HG03565 (cell line): Measurements from ENCODE around the gene HSPA12A.

Source experiments
- ATAC-seq: cut with Tn5 transposase; IDR thresholded peaks from one replicate; pipeline ENCODE4 v1.9.1; 2021; ENCODE audit warnings: mild to moderate bottlenecking, moderate library complexity; ENCODE audit not compliant: unreplicated experiment

Gene HSPA12A

DNA sequence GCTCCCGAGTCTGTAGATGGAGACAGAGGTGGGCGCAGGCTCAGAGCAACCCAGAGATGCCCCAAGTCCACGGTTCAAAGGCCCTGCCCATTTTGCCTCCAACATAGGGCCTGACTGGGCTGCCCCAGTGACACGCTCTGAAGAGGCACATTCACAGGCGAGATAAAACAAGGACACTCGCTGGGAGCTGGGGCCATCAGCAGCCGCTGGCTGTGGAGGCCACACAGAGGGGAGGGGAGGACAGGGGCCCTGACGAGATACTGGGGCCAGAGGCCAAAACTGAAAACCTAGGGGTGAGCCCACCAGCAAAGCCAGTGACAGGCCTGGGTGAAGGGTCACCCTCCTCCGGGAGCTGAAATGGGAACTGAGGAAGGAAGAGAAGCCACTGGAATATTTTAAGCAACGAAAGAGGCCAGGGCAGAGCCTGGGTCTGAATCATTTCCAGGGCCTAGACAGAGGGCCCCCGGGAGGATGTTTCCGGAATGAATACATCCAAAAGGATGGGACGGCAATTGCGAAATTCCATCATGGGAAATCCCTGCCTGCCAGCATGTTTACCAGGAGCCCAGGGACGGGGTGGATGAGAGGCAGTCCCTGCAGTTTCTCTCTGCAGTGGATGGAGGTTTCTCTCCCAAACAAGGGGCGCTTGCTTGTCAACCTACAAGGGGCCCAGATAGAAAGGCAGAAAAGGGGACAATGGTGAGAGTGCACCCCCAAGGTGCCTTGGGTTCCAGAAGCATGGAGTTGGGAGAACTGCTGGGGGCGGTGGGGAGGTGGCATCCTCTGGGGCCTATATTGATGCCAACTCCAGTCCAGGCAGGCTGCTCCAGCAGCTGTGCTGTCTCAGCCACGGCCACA, 29.0 kb upstream of the HSPA12A start:
- no peak for ATAC-seq

GRCh38 chr10:116770281-116770680, 27.9 kb upstream of the HSPA12A start:
- no peak for ATAC-seq

- no peak for ATAC-seq
Measured at GRCh38 chr10:116769791-116770190, 27.4 kb upstream of the HSPA12A start.

DNA sequence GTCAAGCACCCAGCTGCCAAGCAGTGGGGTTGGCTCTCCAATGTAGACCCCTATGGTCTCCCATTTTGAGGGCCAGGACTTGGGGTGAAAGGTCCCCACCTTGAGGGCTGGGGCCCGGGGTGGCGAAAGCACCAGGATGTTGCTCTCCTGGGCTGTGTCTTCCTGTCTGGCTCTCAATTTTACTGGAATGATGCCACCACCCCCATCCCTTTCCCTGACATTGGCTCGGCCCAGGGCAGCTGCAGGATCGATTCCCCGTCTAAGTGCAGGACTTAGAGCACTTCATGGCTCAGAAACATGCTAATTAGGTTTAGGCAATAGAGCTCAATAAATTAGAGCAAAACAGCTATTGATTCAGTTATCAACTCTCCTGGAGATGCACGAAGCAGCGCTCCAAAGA, 27.0 kb upstream of the HSPA12A start:
- no peak for ATAC-seq

- no peak for ATAC-seq
Measured at GRCh38 chr10:116768786-116769185, 26.4 kb upstream of the HSPA12A start.

- ATAC-seq: no peak
Measured at GRCh38 chr10:116766837-116767634, 24.7 kb upstream of the HSPA12A start.

GRCh38 chr10:116766241-116766827, 24.0 kb upstream of the HSPA12A start:
- no peak for ATAC-seq

DNA sequence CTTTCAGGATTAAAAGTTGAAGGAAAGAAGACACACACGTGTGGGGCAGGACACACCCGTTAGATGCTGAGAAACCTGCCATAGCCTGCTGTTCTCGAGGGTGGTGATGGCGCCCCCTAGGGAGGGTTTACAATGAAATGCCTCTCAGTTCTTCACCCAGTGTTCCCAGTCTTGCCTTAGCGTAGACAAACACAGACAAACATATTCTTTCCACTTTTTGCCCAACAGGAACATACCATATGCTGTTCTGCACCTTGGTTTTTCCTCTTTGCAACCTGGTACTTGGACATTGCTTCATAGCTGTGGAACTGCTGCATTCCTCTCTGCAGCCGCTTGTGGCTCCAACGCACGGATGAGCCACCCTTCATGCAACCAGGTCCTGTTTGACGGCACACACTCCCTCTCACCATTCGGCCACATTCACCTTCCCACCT, 23.3 kb upstream of the HSPA12A start:
- no peak for ATAC-seq

DNA sequence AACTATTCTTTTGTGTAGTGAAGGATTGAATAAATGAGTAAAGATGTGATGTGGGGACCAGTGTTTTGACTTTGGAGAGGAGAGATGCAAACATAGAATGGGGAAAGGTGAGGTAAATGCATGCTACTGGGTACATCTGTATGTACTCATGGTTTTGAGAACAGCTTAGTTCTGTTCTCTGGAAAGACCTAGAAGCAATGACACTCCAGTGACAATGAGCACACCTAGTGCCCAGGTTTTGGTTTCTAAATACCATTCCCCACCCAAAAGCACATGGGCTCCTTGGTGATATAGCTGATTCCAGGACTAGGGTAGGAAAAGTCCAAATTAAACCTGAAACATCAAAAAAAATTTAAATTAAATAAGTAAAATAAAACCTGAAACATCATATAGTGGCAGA, 22.6 kb upstream of the HSPA12A start:
- no peak for ATAC-seq

DNA sequence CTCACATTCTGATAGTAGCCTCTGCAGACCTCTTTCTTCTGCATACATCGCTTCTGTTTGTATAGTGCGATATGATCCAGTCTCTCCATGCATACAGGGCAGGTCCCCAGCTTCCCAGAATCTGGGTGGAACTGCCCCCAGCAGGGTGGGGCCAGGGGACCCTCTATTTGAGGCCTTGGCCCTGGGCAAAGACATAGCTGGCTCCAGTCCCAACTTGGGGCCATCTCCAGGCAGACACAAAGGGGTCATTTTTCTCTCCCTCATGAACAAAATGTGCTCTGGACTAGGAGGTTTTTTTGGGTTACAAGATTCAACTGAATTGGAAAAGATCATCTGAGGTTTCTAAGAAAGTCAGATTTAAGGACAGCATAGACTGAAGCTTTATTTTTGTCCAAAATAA, 21.1 kb upstream of the HSPA12A start:
- ATAC-seq: no peak

DNA sequence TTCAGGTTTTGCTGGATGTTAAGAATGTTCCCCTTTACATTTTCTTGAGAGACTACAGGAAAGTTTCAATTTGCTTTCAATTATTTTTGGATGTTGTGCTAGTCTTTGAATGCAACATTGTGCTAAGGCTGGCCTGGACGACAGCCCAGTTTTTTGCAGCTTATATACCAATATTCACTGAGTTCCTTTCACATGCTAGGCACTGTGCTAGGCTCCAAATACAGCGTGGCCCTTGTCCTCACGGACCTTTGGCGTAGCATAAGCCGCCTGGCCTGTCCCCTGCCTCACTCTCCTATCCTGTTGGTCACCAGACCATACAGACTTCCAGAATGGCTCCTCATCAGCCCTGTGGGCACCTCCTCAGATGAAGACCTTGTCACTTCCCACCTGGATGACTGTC, 19.5 kb upstream of the HSPA12A start:
- no peak for ATAC-seq

- ATAC-seq: no peak
Measured at GRCh38 chr10:116760919-116761318, 18.6 kb upstream of the HSPA12A start.

DNA sequence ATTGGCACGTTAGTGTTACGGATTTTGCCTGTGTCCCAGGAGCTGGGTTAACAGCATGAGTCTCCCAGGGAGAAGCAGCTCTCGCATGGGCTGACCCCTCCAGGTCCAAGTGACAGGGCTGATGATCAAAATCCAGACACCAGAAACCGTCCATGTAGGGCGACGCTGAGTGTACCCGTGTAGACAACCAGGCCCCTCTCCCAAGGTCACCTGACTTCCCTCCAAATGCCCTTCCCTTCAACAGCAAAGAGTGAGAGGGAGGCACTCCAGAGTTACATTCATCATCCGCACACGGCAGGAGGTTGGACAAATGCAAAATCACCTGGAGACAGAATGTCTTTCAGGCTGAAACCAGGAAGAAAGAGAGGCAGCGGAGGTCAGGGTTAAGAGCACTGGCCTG, 14.9 kb upstream of the HSPA12A start:
- no peak for ATAC-seq

- no peak for ATAC-seq
Measured at GRCh38 chr10:116756277-116756676, 13.9 kb upstream of the HSPA12A start.

- no peak for ATAC-seq
Measured at GRCh38 chr10:116753759-116754158, 11.4 kb upstream of the HSPA12A start.

DNA sequence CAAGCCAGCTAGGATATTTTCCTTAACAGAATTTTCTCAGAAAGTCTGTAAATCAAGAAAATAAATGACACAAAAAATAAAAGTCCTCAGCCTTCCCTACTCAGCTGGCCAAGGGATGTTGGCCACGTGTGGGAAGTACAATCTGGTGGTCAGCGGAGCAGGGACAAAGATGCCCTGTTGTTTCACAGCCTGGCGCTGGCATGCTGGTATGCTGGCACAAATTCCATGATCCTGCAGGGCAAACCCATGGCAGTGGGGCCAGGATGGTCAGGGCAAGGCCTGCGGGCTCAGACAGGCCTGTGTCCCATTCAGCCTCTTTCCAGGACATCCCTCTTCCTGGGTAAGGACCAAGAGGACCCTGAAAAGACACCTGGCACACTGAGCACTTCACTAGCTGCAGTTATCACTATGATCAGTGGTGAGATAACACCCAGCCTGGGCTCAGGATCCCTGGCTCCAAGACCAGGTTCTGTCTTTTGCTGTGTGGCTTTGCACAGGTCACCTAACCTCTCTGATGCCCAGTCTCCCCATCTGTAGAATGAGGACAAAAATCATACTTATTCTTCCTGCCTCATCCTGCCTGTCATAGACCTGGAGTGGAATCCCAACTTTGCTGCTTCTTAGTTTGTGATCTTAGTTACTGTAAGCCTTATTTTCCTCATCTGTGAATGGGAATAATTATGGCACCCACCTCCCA, 10.8 kb upstream of the HSPA12A start:
- ATAC-seq: no peak

DNA sequence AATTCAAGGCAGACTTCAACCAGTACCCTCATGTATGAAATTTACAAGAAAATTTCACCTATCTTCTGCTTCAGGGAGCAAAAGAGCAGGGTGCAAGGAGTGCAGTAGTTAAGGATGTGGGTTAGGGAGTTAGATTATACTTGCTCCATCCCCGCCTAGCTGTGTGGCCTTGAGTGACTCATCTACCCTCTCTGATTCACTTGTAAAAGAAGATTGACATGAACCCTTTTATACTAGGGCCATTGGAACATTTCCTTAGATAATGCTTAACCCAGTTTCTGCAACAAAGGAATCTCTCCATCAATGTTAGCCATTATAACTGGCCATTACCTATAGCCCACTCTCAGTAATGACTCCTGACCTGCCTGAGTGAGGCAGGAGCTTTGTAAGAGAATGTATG, 10.2 kb upstream of the HSPA12A start:
- no peak for ATAC-seq

DNA sequence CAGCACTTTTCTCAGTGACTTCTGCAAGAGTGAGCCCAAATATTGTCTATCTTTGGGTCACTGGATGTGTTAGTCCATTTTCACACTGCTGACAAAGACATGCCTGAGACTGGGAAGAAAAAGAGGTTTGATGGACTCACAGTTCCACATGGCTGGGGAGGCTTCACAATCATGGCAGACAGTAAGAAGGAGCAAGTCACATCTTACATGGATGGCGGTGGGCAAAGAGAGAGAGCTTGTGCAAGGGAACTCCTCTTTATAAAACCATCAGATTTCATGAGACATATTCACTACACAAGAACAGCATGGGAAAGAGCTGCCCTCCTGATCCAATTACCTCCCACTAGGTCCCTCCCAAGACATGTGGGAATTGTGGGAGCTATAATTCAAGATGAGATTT, 6.1 kb upstream of the HSPA12A start:
- ATAC-seq: no peak

DNA sequence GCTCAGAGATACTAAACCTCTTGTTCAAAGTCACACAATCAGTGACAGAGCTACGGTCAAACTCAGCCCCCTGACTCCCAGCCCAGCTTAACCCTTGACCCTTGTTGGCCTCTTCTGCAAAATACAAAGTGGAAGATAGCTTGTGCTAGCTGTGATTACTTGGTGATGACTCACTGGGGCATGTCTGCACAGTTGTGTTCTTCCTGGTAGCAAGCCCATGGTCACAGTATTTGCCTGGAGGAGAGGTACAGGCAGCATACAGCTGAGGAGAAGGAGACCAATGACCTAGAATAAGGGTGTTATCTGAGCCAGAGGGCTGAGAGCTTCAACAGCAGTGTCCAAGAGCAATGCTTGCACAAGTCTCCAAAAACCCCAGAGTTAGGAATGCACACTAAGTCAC, 5.7 kb upstream of the HSPA12A start:
- ATAC-seq: no peak

- no peak for ATAC-seq
Measured at GRCh38 chr10:116747325-116747724, 5.0 kb upstream of the HSPA12A start.

DNA sequence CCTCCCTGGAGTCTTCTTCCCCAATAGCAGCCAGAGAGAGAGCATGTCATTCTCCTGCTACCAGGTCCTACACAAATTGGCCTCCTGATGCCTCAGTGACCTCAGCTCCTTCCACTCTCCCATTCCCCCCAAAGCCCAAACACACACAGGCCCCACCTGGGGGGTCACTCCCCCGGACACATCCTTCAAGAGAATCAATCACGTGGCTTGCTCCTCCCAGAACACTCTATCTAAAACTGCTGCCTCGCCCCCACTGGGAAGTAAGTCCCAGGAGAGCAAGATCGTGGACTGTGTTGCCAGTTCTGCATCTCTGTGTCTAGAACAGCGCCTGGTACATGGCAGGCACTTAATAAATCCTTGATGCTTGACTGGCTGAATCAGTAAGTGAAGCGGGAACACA, 2.5 kb upstream of the HSPA12A start:
- ATAC-seq: no peak
